ENCODE data around the gene HPCAL4. TPM values are rescaled to one million over a fixed set of nuclear protein-coding genes. Genes with fewer than 3 reads are reported as not detected.
A peak's percentile ranks its signal among the peaks of the same experiment; 100 is the strongest.

HPCAL4 gene
- total and polyA plus RNA-seq, 9 of the 15 experiments (the other 6 are each of a cell fraction or from before 2014, with no cell fraction given) = 0.01 to 0.04 (median 0.04) TPM; not detected in 4

DNA sequence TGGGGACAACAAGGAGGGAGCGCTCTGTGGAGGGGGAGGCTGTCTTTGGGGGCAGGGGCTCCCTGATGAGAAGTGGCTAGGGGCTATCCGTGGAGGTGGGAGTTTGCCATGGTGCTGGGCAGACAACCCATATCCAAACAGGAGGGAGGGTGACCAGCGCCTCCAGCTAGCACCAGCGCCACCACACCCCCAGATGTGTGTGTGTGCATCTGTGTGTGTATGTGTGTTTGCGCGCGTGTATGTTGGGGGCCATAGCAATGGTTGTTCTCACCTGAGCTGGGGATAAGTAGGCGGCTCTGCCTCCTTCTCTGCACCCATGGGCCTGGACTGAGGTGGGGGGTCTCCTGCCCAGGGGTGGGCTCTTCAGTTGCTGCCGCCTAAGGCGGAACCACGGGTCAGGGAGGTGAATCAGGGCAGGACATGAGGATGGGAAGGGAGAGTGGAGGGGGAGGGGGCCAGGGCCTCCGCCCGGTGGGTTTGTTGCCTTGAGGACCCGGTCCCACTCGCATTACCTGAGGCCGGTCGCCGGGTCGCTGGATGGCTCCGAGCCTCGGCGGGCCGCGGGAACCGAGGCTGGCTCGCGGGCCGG lies 345 bp downstream of the HPCAL4 start (continued):
- TF ChIP-seq, protein P1, sequence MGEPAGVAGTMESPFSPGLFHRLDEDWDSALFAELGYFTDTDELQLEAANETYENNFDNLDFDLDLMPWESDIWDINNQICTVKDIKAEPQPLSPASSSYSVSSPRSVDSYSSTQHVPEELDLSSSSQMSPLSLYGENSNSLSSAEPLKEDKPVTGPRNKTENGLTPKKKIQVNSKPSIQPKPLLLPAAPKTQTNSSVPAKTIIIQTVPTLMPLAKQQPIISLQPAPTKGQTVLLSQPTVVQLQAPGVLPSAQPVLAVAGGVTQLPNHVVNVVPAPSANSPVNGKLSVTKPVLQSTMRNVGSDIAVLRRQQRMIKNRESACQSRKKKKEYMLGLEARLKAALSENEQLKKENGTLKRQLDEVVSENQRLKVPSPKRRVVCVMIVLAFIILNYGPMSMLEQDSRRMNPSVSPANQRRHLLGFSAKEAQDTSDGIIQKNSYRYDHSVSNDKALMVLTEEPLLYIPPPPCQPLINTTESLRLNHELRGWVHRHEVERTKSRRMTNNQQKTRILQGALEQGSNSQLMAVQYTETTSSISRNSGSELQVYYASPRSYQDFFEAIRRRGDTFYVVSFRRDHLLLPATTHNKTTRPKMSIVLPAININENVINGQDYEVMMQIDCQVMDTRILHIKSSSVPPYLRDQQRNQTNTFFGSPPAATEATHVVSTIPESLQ (CRISPR knock-in tag; IDR thresholded peaks at IDR 0.05) = 0 out of 2 replicates have a peak, but pooled peaks have one; percentile 78
- TF ChIP-seq SMAD1 (IDR thresholded peaks at IDR 0.05; ENCODE audit: low read depth, low read length, partially characterized antibody) = no peak
- no peak for TF ChIP-seq ZKSCAN1 (IDR thresholded peaks at IDR 0.05; ENCODE audit: low read depth, low read length)
- no peak for TF ChIP-seq LEF1 (IDR thresholded peaks at IDR 0.05)
- no peak for TF ChIP-seq NRF1 (conservative IDR thresholded peaks at IDR 0.05 in 1 of 2, IDR thresholded peaks at IDR 0.05 in 1 of 2)
- 0 out of 2 replicates have a peak, but pooled peaks have one; percentile 12 for TF ChIP-seq IRF2 (CRISPR knock-in tag; IDR thresholded peaks at IDR 0.05)
- no peak for TF ChIP-seq SRF (CRISPR knock-in tag; IDR thresholded peaks at IDR 0.05)
- TF ChIP-seq, protein P2, sequence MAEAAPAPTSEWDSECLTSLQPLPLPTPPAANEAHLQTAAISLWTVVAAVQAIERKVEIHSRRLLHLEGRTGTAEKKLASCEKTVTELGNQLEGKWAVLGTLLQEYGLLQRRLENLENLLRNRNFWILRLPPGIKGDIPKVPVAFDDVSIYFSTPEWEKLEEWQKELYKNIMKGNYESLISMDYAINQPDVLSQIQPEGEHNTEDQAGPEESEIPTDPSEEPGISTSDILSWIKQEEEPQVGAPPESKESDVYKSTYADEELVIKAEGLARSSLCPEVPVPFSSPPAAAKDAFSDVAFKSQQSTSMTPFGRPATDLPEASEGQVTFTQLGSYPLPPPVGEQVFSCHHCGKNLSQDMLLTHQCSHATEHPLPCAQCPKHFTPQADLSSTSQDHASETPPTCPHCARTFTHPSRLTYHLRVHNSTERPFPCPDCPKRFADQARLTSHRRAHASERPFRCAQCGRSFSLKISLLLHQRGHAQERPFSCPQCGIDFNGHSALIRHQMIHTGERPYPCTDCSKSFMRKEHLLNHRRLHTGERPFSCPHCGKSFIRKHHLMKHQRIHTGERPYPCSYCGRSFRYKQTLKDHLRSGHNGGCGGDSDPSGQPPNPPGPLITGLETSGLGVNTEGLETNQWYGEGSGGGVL (CRISPR knock-in tag; IDR thresholded peaks at IDR 0.05) = no peak
- TF ChIP-seq CBX1 (IDR thresholded peaks at IDR 0.05; ENCODE audit: low read depth) = no peak
- TF ChIP-seq HMGN3 (IDR thresholded peaks at IDR 0.05; ENCODE audit: borderline replicate concordance, extremely low read depth, insufficient read length, low read depth, low read length) = no peak
- TF ChIP-seq MYNN (IDR thresholded peaks at IDR 0.05) = no peak
- no peak for TF ChIP-seq MYNN (CRISPR knock-in tag; IDR thresholded peaks at IDR 0.05)
- TF ChIP-seq ZNF324 (CRISPR knock-in tag; IDR thresholded peaks at IDR 0.05) = no peak
- TF ChIP-seq, protein P3, sequence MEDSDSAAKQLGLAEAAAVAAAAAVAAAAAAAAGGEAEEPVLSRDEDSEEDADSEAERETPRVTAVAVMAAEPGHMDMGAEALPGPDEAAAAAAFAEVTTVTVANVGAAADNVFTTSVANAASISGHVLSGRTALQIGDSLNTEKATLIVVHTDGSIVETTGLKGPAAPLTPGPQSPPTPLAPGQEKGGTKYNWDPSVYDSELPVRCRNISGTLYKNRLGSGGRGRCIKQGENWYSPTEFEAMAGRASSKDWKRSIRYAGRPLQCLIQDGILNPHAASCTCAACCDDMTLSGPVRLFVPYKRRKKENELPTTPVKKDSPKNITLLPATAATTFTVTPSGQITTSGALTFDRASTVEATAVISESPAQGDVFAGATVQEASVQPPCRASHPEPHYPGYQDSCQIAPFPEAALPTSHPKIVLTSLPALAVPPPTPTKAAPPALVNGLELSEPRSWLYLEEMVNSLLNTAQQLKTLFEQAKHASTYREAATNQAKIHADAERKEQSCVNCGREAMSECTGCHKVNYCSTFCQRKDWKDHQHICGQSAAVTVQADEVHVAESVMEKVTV (CRISPR knock-in tag; IDR thresholded peaks at IDR 0.05) = no peak
- no peak for TF ChIP-seq RFX7 (CRISPR knock-in tag; IDR thresholded peaks at IDR 0.05)
- no peak for TF ChIP-seq KLF6 (CRISPR knock-in tag; IDR thresholded peaks at IDR 0.05; ENCODE audit: borderline replicate concordance)
- no peak for TF ChIP-seq SAFB2 (IDR thresholded peaks at IDR 0.05; ENCODE audit: borderline replicate concordance, low read depth, low read length, severe bottlenecking)
- TF ChIP-seq MAX (CRISPR knock-in tag; IDR thresholded peaks at IDR 0.05) = peak; percentile 41; the same call in 1 of the 2 replicates
- no peak for TF ChIP-seq GABPB2 (CRISPR knock-in tag; conservative IDR thresholded peaks at IDR 0.05)
